ENCODE results near the gene MIGA2.
"Not testable (repeated sequence)": the region's sequence is repeated elsewhere in the genome, so short reads cannot be mapped to it uniquely, and the experiment has no call there.

The MIGA2 gene

GRCh38 chr9:129102095-129102525 is 65.7 kb downstream of the MIGA2 start:
- DNase-seq (ENCODE audit: low read depth), result no peak

- DNase-seq (ENCODE audit: low read depth), result no peak
Measured at GRCh38 chr9:129102791-129103594, 66.6 kb downstream of the MIGA2 start.

GRCh38 chr9:129103595-129103965 is 67.2 kb downstream of the MIGA2 start:
- DNase-seq (ENCODE audit: low read depth), result no peak

GRCh38 chr9:129104051-129104450 is 67.6 kb downstream of the MIGA2 start:
- no peak for DNase-seq (ENCODE audit: low read depth)

GRCh38 chr9:129105857-129106694 is 69.7 kb downstream of the MIGA2 start:
- no peak for DNase-seq (ENCODE audit: low read depth)

- no peak for DNase-seq (ENCODE audit: low read depth)
Measured at GRCh38 chr9:129107651-129108050, 71.2 kb downstream of the MIGA2 start.

GRCh38 chr9:129108083-129108804 is 71.8 kb downstream of the MIGA2 start:
- no peak for DNase-seq (ENCODE audit: low read depth)

GRCh38 chr9:129108805-129109536 is 72.5 kb downstream of the MIGA2 start:
- no peak for DNase-seq (ENCODE audit: low read depth)

- DNase-seq (ENCODE audit: low read depth), result no peak
Measured at GRCh38 chr9:129109537-129109903, 73.1 kb downstream of the MIGA2 start.

GRCh38 chr9:129109952-129110739 is 73.7 kb downstream of the MIGA2 start:
- DNase-seq (ENCODE audit: low read depth), result no peak

- peak; percentile 96 for DNase-seq (ENCODE audit: low read depth)
Measured at GRCh38 chr9:129110740-129111527, 74.5 kb downstream of the MIGA2 start, which contains the start of the genes CRAT and PTPA. Gene CRAT, minus strand, starts transcription at chr9:129110793. Its CDS starts 284 bp downstream, at chr9:129110509. Gene PTPA, plus strand, starts transcription at chr9:129111415. Its CDS starts 186 bp downstream, at chr9:129111601.

GRCh38 chr9:129111528-129112151 is 75.2 kb downstream of the MIGA2 start:
- DNase-seq (ENCODE audit: low read depth), result no peak

- not testable (repeated sequence) for DNase-seq (ENCODE audit: low read depth)
Measured at GRCh38 chr9:129112526-129112925, 76.1 kb downstream of the MIGA2 start.

GRCh38 chr9:129113645-129114304 is 77.3 kb downstream of the MIGA2 start:
- DNase-seq (ENCODE audit: low read depth), result no peak

GRCh38 chr9:129118799-129119198 is 82.4 kb downstream of the MIGA2 start:
- DNase-seq (ENCODE audit: low read depth), result no peak

- DNase-seq (ENCODE audit: low read depth), result no peak
Measured at GRCh38 chr9:129121483-129121882, 85.1 kb downstream of the MIGA2 start.

All from activated gamma-delta T cell treated with anti-CD3 and anti-CD28 coated beads, Interleukin-2, amount 50 U/mL, for 16 hours (primary cell).